H9 (cell line): Measurements from ENCODE around the gene LMF2. TPM values are rescaled to one million over a fixed set of nuclear protein-coding genes. Genes with fewer than 3 reads are reported as not detected.
A peak's percentile ranks its signal among the peaks of the same experiment; 100 is the strongest.

Experiments
- DNase-seq: peaks from one replicate; pipeline ENCODE4 v3.0.0-alpha.2; 2017
- H2AFZ ChIP-seq: one replicate; pipeline ENCODE4 v1.6.1; 2013; ENCODE audit warnings: mild to moderate bottlenecking, low read length, control low read depth, moderate library complexity
- H2AK5ac ChIP-seq: 2 replicates; pipeline ENCODE4 v1.6.1; 2013; ENCODE audit warnings: low read length, control low read depth, mixed read lengths; ENCODE audit not compliant: insufficient read length
- H2BK120ac ChIP-seq: one replicate; pipeline ENCODE4 v1.6.1; 2013; ENCODE audit warnings: low read depth, mild to moderate bottlenecking, low read length, control low read depth, inconsistent platforms; ENCODE audit not compliant: poor library complexity, severe bottlenecking
- H2BK12ac ChIP-seq: 2 replicates; pipeline ENCODE4 v1.6.1; 2013; ENCODE audit warnings: low read length, control low read depth, mixed read lengths, low read depth; ENCODE audit not compliant: insufficient read length
- H2BK15ac ChIP-seq: 2 replicates; pipeline ENCODE4 v1.6.1; 2013; ENCODE audit warnings: low read depth, low read length, control low read depth
- H2BK20ac ChIP-seq: one replicate; pipeline ENCODE4 v1.6.1; 2013; ENCODE audit warnings: low read depth, mild to moderate bottlenecking, low read length, control low read depth, inconsistent platforms; ENCODE audit not compliant: poor library complexity, severe bottlenecking
- H2BK5ac ChIP-seq: 2 replicates; pipeline ENCODE4 v1.6.1; 2013; ENCODE audit warnings: low read length, control low read depth, mixed read lengths; ENCODE audit not compliant: insufficient read length
- H3K14ac ChIP-seq: 2 replicates; pipeline ENCODE4 v1.6.1; 2013; ENCODE audit warnings: low read length, control low read depth; ENCODE audit not compliant: insufficient read depth
- H3K18ac ChIP-seq: 2 replicates; pipeline ENCODE4 v1.6.1; 2013; ENCODE audit warnings: low read depth, mild to moderate bottlenecking, mixed read lengths, low read length, control low read depth; ENCODE audit not compliant: insufficient read length
- H3K23ac ChIP-seq: 2 replicates; pipeline ENCODE4 v1.6.1; 2013; ENCODE audit warnings: low read length, control low read depth, mixed read lengths, low read depth; ENCODE audit not compliant: insufficient read length
- H3K23me2 ChIP-seq: 2 replicates; pipeline ENCODE4 v1.6.1; 2013; ENCODE audit warnings: low read depth, mild to moderate bottlenecking, mixed read lengths, low read length, control low read depth; ENCODE audit not compliant: insufficient read length, poor library complexity, severe bottlenecking
- H3K27ac ChIP-seq: 2 replicates; pipeline ENCODE4 v1.5.1; 2013; ENCODE audit warnings: low read length, control low read depth, mixed read lengths, low read depth; ENCODE audit not compliant: insufficient read length
- H3K27me3 ChIP-seq: 2 replicates; pipeline ENCODE4 v1.6.1; 2013; ENCODE audit warnings: low read length, control low read depth, inconsistent platforms; ENCODE audit not compliant: insufficient read depth
- H3K4ac ChIP-seq: 2 replicates; pipeline ENCODE4 v1.6.1; 2013; ENCODE audit warnings: low read depth, mild to moderate bottlenecking, control low read depth, inconsistent platforms, low read length, moderate library complexity
- H3K4me1 ChIP-seq: 2 replicates; pipeline ENCODE4 v1.6.1; 2013; ENCODE audit warnings: low read length, control low read depth, inconsistent platforms; ENCODE audit not compliant: insufficient read depth
- H3K4me2 ChIP-seq: 2 replicates; pipeline ENCODE4 v1.6.1; 2013; ENCODE audit warnings: low read length, control low read depth, mixed read lengths; ENCODE audit not compliant: insufficient read length, insufficient read depth
- H3K56ac ChIP-seq: 2 replicates; pipeline ENCODE4 v1.6.1; 2013; ENCODE audit warnings: low read depth, mild to moderate bottlenecking, mixed read lengths, low read length, control low read depth; ENCODE audit not compliant: insufficient read length
- H3K79me1 ChIP-seq: 2 replicates; pipeline ENCODE4 v1.6.1; 2013; ENCODE audit warnings: low read depth, mild to moderate bottlenecking, moderate library complexity, low read length, control low read depth, inconsistent platforms; ENCODE audit not compliant: insufficient read depth, poor library complexity, severe bottlenecking
- H3K79me2 ChIP-seq: 2 replicates; pipeline ENCODE4 v1.6.1; 2013; ENCODE audit warnings: low read length, control low read depth, inconsistent platforms; ENCODE audit not compliant: insufficient read depth
- H3K9ac ChIP-seq: 2 replicates; pipeline ENCODE4 v1.6.1; 2013; ENCODE audit warnings: low read length, control low read depth, mixed read lengths; ENCODE audit not compliant: insufficient read length; ENCODE audit errors: extremely low read depth
- H3K9me3 ChIP-seq: one replicate; pipeline ENCODE4 v1.6.1; 2013; ENCODE audit warnings: low read depth, low read length, inconsistent platforms; ENCODE audit not compliant: control insufficient read depth
- H3T11ph ChIP-seq: one replicate; pipeline ENCODE4 v1.6.1; 2013; ENCODE audit warnings: mild to moderate bottlenecking, low read length, control low read depth, inconsistent platforms
- H4K20me1 ChIP-seq: one replicate; pipeline ENCODE4 v1.6.1; 2013; ENCODE audit not compliant: control insufficient read depth, insufficient read length, insufficient read depth
- H4K5ac ChIP-seq: 2 replicates; pipeline ENCODE4 v1.6.1; 2013; ENCODE audit warnings: low read depth, mild to moderate bottlenecking, mixed read lengths, low read length, control low read depth; ENCODE audit not compliant: insufficient read length
- H4K8ac ChIP-seq: replicated peaks from 2 replicates; pipeline ENCODE4 v1.6.1; 2013; ENCODE audit warnings: low read length, control low read depth, mixed read lengths, low read depth; ENCODE audit not compliant: insufficient read length
- H4K91ac ChIP-seq: 2 replicates; pipeline ENCODE4 v1.6.1; 2013; ENCODE audit warnings: low read depth, mild to moderate bottlenecking, moderate library complexity, mixed read lengths, low read length, control low read depth; ENCODE audit not compliant: insufficient read length
- H3K27ac Mint-ChIP-seq, 3 experiments: 2 replicates in 2 of 3; 3 replicates in 1 of 3; pipeline ENCODE4 v1.8.0; 2020 to 2021; ENCODE audit warnings: mixed read lengths in 3 of 3, mild to moderate bottlenecking in 1 of 3, moderate library complexity in 1 of 3
- H3K27me3 Mint-ChIP-seq: 2 replicates; pipeline ENCODE4 v1.8.0; 2021; ENCODE audit warnings: low read depth, mild to moderate bottlenecking, moderate library complexity, mixed read lengths
- H3K36me3 Mint-ChIP-seq, 3 experiments: 2 replicates in 2 of 3; 3 replicates in 1 of 3; pipeline ENCODE4 v1.8.0; 2020 to 2021; ENCODE audit warnings: low read depth in 3 of 3, mixed read lengths in 3 of 3; ENCODE audit not compliant: insufficient read depth in 1 of 3
- H3K4me1 Mint-ChIP-seq, 2 experiments: 2 replicates each; pipeline ENCODE4 v1.8.0; 2020; ENCODE audit warnings: mixed read lengths in 2 of 2
- H3K4me3 Mint-ChIP-seq, 2 experiments: 2 replicates in 1 of 2; 3 replicates in 1 of 2; pipeline ENCODE4 v1.8.0; 2020 to 2021; ENCODE audit warnings: mild to moderate bottlenecking in 2 of 2, mixed read lengths in 2 of 2, moderate library complexity in 1 of 2
- H3K9me3 Mint-ChIP-seq, 2 experiments: 2 replicates in 1 of 2; 3 replicates in 1 of 2; pipeline ENCODE4 v1.8.0; 2020; ENCODE audit warnings: mild to moderate bottlenecking in 2 of 2, mixed read lengths in 2 of 2, moderate library complexity in 1 of 2
- WGBS: extraction: QIAGEN DNeasy Blood & Tissue Kit; methylation state at CpG from one replicate; pipeline ENCODE4 v1.1.7; 2013; ENCODE audit warnings: missing lambda C conversion rate, low lambda C conversion rate, mixed read lengths; ENCODE audit not compliant: insufficient read length; ENCODE audit errors: extremely low coverage; 5-methylcytosine and 5-hydroxymethylcytosine counted together
- total RNA-seq: library from RNA; stranded (reverse); gene quantifications from 2 replicates; pipeline ENCODE4 v1.2.1, GENCODE V29; 2021
- TF ChIP-seq, protein P1 (sequence below): fragments of 200-600 bp; sonication (generic); conservative IDR thresholded peaks from 3 replicates; pipeline ENCODE4 v1.8.0; 2021; ENCODE audit warnings: antibody characterized with exemption, mild to moderate bottlenecking

Gene LMF2
- total RNA-seq, 1 experiment from 2014 or later = 43.6 TPM

DNA sequence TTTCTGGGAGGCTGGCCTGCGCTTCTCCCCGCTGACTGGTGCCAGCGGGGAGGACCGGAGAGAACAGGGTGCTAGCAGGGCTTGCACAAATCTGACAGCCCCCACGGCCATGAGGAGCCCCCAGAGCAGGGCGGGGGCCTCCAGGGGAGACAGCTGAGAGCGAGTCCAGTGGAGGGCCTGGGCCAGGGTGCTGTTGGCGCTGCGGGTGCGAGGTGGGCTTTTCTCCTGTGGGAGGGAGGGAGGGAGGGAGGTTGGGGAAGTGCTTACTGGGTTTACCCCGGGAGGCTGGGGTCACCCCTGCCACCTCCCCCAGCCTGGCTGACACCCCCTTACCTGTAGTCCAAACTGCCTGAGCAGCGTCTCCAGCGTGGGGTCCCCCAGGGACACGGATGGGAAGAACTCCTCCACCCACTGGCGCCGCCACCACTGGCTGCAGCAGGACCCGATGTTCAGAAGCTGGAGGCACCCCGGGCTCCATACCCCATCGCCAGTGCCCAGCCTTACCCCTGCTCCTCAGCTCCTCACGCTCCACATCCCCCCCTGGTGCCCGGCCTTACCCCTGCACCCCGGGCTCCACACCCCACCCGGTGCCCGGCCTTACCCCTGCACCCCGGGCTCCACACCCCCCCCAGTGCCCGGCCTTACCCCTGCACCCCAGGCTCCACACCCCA is 3.9 kb downstream of the LMF2 start:
- Histone ChIP-seq H2BK12ac (no peak overlapping the region), H3K79me1 (peaks cover under 1% of the 10 kb centered on the region), H4K5ac (no peak overlapping the region), H2BK20ac (no peak overlapping the region), H3K4ac (no peak overlapping the region), H2AFZ (no peak overlapping the region), H2AK5ac (no peak overlapping the region), H2BK120ac (no peak overlapping the region), H4K91ac (no peak overlapping the region), H3K27me3 (no peaks in the 10 kb centered on the region), H3K23me2 (peaks cover 10% of the 10 kb centered on the region), H3K4me2 (no peak overlapping the region), H3K18ac (no peak overlapping the region), H4K8ac (no peak overlapping the region), H3K9me3 (no peaks in the 10 kb centered on the region), H3K56ac (no peak overlapping the region), H3K9ac (no peak overlapping the region), H3K4me1 (no peaks in the 10 kb centered on the region), H2BK15ac (no peak overlapping the region), H3K79me2 (peaks cover under 1% of the 10 kb centered on the region; the same call in 1 of the 2 replicates), H3K14ac (no peak overlapping the region), H4K20me1 (no peaks in the 10 kb centered on the region), H3K23ac (no peak overlapping the region), H2BK5ac (no peak overlapping the region), H3K27ac (no peak overlapping the region), H3T11ph (no peak overlapping the region)
- Mint-ChIP-seq H3K36me3 (peaks cover 0 to 3% (median 0%) of the 10 kb centered on the region in 3 experiments; a peak in 2 of 7 replicates), H3K4me3 (no peak overlapping the region), H3K27ac (no peak overlapping the region), H3K27me3 (no peaks in the 10 kb centered on the region), H3K4me1 (peaks cover 2 to 5% of the 10 kb centered on the region in 2 experiments), H3K9me3 (no peaks in the 10 kb centered on the region)
- WGBS = no CpG with 5 or more reads among the region's 26 CpGs
- peak; percentile 34 for DNase-seq
- TF ChIP-seq, protein P1, sequence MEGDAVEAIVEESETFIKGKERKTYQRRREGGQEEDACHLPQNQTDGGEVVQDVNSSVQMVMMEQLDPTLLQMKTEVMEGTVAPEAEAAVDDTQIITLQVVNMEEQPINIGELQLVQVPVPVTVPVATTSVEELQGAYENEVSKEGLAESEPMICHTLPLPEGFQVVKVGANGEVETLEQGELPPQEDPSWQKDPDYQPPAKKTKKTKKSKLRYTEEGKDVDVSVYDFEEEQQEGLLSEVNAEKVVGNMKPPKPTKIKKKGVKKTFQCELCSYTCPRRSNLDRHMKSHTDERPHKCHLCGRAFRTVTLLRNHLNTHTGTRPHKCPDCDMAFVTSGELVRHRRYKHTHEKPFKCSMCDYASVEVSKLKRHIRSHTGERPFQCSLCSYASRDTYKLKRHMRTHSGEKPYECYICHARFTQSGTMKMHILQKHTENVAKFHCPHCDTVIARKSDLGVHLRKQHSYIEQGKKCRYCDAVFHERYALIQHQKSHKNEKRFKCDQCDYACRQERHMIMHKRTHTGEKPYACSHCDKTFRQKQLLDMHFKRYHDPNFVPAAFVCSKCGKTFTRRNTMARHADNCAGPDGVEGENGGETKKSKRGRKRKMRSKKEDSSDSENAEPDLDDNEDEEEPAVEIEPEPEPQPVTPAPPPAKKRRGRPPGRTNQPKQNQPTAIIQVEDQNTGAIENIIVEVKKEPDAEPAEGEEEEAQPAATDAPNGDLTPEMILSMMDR = 0 out of 3 replicates have a peak, but pooled peaks have one; percentile 18
